WTC11 (cell line): ENCODE data around the gene RPS5. TPM values are rescaled to one million over a fixed set of nuclear protein-coding genes. Genes with fewer than 3 reads are reported as not detected.
A peak's percentile ranks its signal among the peaks of the same experiment; 100 is the strongest.
"Not testable (repeated sequence)": the region's sequence is repeated elsewhere in the genome, so short reads cannot be mapped to it uniquely, and the experiment has no call there.

Source experiments
- ATAC-seq: fragments of 200-7000 bp; cut with Tn5 transposase; 2 replicates; pipeline ENCODE4 v1.10.0; 2021; ENCODE audit warnings: mild to moderate bottlenecking, moderate library complexity
- CTCF ChIA-PET: fragments of 300-600 bp; sonication (Branson Sonifier 250); formaldehyde crosslinking; loops from one replicate; lab custom pipeline; 2021; ENCODE audit warnings: antibody characterized with exemption; lab: Charles Lee
- POLR2A ChIA-PET: fragments of 350-600 bp; sonication (Branson Sonifier 250); formaldehyde crosslinking; loops from one replicate; lab custom pipeline; 2021; ENCODE audit warnings: antibody characterized with exemption; lab: Charles Lee
- DNase-seq: peaks from one replicate; pipeline ENCODE4 v3.0.0; 2021; ENCODE audit warnings: low spot score
- H3K27ac Mint-ChIP-seq: 2 replicates; pipeline ENCODE4 v1.8.0; 2021; ENCODE audit warnings: mixed read lengths
- H3K27me3 Mint-ChIP-seq: 2 replicates; pipeline ENCODE4 v1.8.0; 2021; ENCODE audit warnings: low read depth, mild to moderate bottlenecking, moderate library complexity, mixed read lengths
- H3K36me3 Mint-ChIP-seq: 2 replicates; pipeline ENCODE4 v1.8.0; 2021; ENCODE audit warnings: mixed read lengths
- H3K4me1 Mint-ChIP-seq: 2 replicates; pipeline ENCODE4 v1.8.0; 2022; ENCODE audit warnings: mixed read lengths
- H3K4me3 Mint-ChIP-seq: 2 replicates; pipeline ENCODE4 v1.8.0; 2021; ENCODE audit warnings: mild to moderate bottlenecking, moderate library complexity, mixed read lengths
- H3K9me3 Mint-ChIP-seq: 2 replicates; pipeline ENCODE4 v1.8.0; 2021; ENCODE audit warnings: mixed read lengths
- ELF4 ChIP-seq: sonication (generic); formaldehyde crosslinking; IDR thresholded peaks from 2 replicates; pipeline ENCODE4 v1.8.1; 2022; ENCODE audit warnings: low read depth, mild to moderate bottlenecking, moderate library complexity, missing genetic modification reagents
- EMX1 ChIP-seq: fragments of 250-450 bp; sonication (Bioruptor Pico); IDR thresholded peaks from 2 replicates; pipeline ENCODE4 v1.8.0; 2021; ENCODE audit warnings: mild to moderate bottlenecking
- GRHL2 ChIP-seq: fragments of 250-450 bp; sonication (Bioruptor Pico); IDR thresholded peaks from 2 replicates; pipeline ENCODE4 v1.8.0; 2022; ENCODE audit warnings: mild to moderate bottlenecking, moderate library complexity; ENCODE audit not compliant: insufficient replicate concordance, severe bottlenecking
- GTF2I ChIP-seq: fragments of 250-450 bp; sonication (Bioruptor Pico); conservative IDR thresholded peaks from 2 replicates; pipeline ENCODE4 v1.4.0; 2021; ENCODE audit warnings: mild to moderate bottlenecking
- JAZF1 ChIP-seq: fragments of 250-450 bp; sonication (Bioruptor Pico); IDR thresholded peaks from 2 replicates; pipeline ENCODE4 v1.9.0; 2021; ENCODE audit warnings: moderate library complexity, mild to moderate bottlenecking, inconsistent platforms
- MYBL2 ChIP-seq: sonication (generic); formaldehyde crosslinking; IDR thresholded peaks from 2 replicates; pipeline ENCODE4 v1.8.1; 2023; ENCODE audit warnings: mild to moderate bottlenecking, moderate library complexity, missing genetic modification reagents
- NFATC4 ChIP-seq: fragments of 250-450 bp; sonication (Bioruptor Pico); IDR thresholded peaks from 2 replicates; pipeline ENCODE4 v1.9.0; 2021; ENCODE audit warnings: mild to moderate bottlenecking
- NFE2L1 ChIP-seq: sonication (generic); formaldehyde crosslinking; IDR thresholded peaks from 2 replicates; pipeline ENCODE4 v1.8.1; 2023; ENCODE audit warnings: missing genetic modification reagents
- NFYB ChIP-seq: sonication (generic); formaldehyde crosslinking; conservative IDR thresholded peaks from 2 replicates; pipeline ENCODE4 v1.8.0; 2022; ENCODE audit warnings: low read depth, missing genetic modification reagents
- NR2C2 ChIP-seq: sonication (generic); formaldehyde crosslinking; IDR thresholded peaks from 2 replicates; pipeline ENCODE4 v1.8.0; 2022; ENCODE audit warnings: mild to moderate bottlenecking, missing genetic modification reagents
- PRRX2 ChIP-seq: fragments of 250-450 bp; sonication (Bioruptor Pico); IDR thresholded peaks from 2 replicates; pipeline ENCODE4 v1.8.0; 2021; ENCODE audit warnings: mild to moderate bottlenecking
- SMAD3 ChIP-seq: sonication (generic); formaldehyde crosslinking; IDR thresholded peaks from 2 replicates; pipeline ENCODE4 v1.8.0; 2022; ENCODE audit warnings: missing genetic modification reagents, mild to moderate bottlenecking, borderline replicate concordance
- TCF7 ChIP-seq: sonication (generic); formaldehyde crosslinking; IDR thresholded peaks from 2 replicates; pipeline ENCODE4 v1.8.0; 2022; ENCODE audit warnings: mild to moderate bottlenecking, low read depth, missing genetic modification reagents, moderate library complexity
- TP53 ChIP-seq: sonication (generic); formaldehyde crosslinking; IDR thresholded peaks from 2 replicates; pipeline ENCODE4 v1.8.1; 2023; ENCODE audit warnings: mild to moderate bottlenecking, missing genetic modification reagents
- ZNF263 ChIP-seq: sonication (generic); formaldehyde crosslinking; IDR thresholded peaks from 2 replicates; pipeline ENCODE4 v1.8.1; 2022; ENCODE audit warnings: low read depth, mild to moderate bottlenecking, moderate library complexity, missing genetic modification reagents
- ZNF396 ChIP-seq: fragments of 250-450 bp; sonication (Bioruptor Pico); IDR thresholded peaks from 2 replicates; pipeline ENCODE4 v1.8.0; 2021; ENCODE audit warnings: mild to moderate bottlenecking, moderate library complexity, borderline replicate concordance
- total RNA-seq: library from RNA; stranded (reverse); gene quantifications from 3 replicates; pipeline ENCODE4 v1.2.3, GENCODE V29; 2021
- TF ChIP-seq, protein P1 (sequence below): sonication (generic); formaldehyde crosslinking; IDR thresholded peaks from 2 replicates; pipeline ENCODE4 v1.8.1; 2023; ENCODE audit warnings: mild to moderate bottlenecking, missing genetic modification reagents
- TF ChIP-seq, protein P2 (sequence below): sonication (generic); formaldehyde crosslinking; IDR thresholded peaks from 2 replicates; pipeline ENCODE4 v1.8.0; 2022; ENCODE audit warnings: missing genetic modification reagents
- TF ChIP-seq, protein P3 (sequence below): sonication (generic); formaldehyde crosslinking; IDR thresholded peaks from 2 replicates; pipeline ENCODE4 v1.8.0; 2023; ENCODE audit warnings: missing genetic modification reagents, mild to moderate bottlenecking, borderline replicate concordance
- TF ChIP-seq, protein P4 (sequence below): sonication (generic); formaldehyde crosslinking; IDR thresholded peaks from 2 replicates; pipeline ENCODE4 v1.8.1; 2023; ENCODE audit warnings: mild to moderate bottlenecking, missing genetic modification reagents, moderate library complexity
- TF ChIP-seq, protein P5 (sequence below): fragments of 250-450 bp; sonication (Bioruptor Pico); IDR thresholded peaks from 2 replicates; pipeline ENCODE4 v1.9.0; 2021; ENCODE audit warnings: mild to moderate bottlenecking

The RPS5 gene
- total RNA-seq, 1 experiment from 2014 or later = 1,502 TPM

DNA sequence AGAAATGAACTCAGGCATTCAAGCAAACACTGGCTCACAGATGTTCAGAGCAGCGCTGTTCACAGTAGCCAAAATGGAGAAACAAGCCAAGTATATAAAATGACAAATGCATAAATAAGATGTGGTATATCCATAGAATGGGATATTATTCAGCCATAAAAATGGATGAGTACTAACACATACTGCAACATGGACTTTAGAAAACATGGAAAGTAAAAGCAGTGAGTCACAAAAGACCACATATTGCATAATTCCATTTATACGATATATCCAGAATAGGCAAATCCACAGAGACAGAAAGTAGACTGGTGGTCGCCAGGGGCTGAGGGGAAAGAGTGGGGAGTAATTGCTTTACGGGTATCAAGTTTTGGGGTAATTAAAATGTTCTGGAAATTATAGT, 12.9 kb upstream of the RPS5 start:
- ChIA-PET POLR2A (interaction anchor here (1.7 kb wide), 1 partner anchor 12 kb away, joined by 7 read pairs; the partner anchor contains the start of gene ZNF497), CTCF (interaction anchor here (1.6 kb wide), 1 partner anchor 23 kb away, joined by 3 read pairs; no protein-coding TSS in a partner anchor)
- peaks cover 2% of the 10 kb centered on the region; the same call in 1 of the 2 replicates for H3K4me1 Mint-ChIP-seq
- no peaks in the 10 kb centered on the region for H3K27me3 Mint-ChIP-seq
- TF ChIP-seq EMX1 (CRISPR knock-in tag) (no peak), NFYB (CRISPR knock-in tag) (no peak), JAZF1 (CRISPR knock-in tag) (no peak), GTF2I (CRISPR knock-in tag) (no peak), ZNF263 (CRISPR knock-in tag) (no peak), ELF4 (CRISPR knock-in tag) (no peak), SMAD3 (no peak), TCF7 (CRISPR knock-in tag) (no peak), NFATC4 (CRISPR knock-in tag) (no peak), ZNF396 (CRISPR knock-in tag) (no peak), GRHL2 (no peak)
- TF ChIP-seq, protein P1, sequence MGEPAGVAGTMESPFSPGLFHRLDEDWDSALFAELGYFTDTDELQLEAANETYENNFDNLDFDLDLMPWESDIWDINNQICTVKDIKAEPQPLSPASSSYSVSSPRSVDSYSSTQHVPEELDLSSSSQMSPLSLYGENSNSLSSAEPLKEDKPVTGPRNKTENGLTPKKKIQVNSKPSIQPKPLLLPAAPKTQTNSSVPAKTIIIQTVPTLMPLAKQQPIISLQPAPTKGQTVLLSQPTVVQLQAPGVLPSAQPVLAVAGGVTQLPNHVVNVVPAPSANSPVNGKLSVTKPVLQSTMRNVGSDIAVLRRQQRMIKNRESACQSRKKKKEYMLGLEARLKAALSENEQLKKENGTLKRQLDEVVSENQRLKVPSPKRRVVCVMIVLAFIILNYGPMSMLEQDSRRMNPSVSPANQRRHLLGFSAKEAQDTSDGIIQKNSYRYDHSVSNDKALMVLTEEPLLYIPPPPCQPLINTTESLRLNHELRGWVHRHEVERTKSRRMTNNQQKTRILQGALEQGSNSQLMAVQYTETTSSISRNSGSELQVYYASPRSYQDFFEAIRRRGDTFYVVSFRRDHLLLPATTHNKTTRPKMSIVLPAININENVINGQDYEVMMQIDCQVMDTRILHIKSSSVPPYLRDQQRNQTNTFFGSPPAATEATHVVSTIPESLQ = no peak
- no peak overlapping the region for H3K4me3 Mint-ChIP-seq
- H3K27ac Mint-ChIP-seq = no peak overlapping the region
- H3K9me3 Mint-ChIP-seq = no peaks in the 10 kb centered on the region
- DNase-seq (no peak), ATAC-seq (no peak)
- no peaks in the 10 kb centered on the region for H3K36me3 Mint-ChIP-seq

DNA sequence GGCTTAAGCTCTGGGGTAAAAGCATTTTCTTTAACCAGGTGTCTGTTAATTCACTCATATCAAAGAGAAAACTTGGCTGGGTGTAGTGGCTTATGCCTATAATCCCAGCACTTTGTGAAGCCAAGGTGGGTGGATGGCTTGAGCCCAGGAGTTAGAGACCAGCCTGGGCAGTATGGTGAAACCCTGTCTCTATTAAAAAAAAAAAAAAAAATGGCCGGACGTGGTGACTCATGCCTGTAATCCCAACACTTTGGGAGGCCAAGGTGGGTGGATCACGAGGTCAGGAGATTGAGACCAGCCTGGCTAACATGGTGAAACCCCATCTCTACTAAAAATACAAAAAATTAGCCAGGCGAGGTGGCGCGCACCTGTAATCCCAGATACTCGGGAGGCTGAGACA, 10.3 kb upstream of the RPS5 start:
- H3K9me3 Mint-ChIP-seq, H3K27me3 Mint-ChIP-seq, H3K27ac Mint-ChIP-seq, POLR2A ChIA-PET, H3K4me1 Mint-ChIP-seq, DNase-seq, H3K36me3 Mint-ChIP-seq, CTCF ChIA-PET, ATAC-seq, H3K4me3 Mint-ChIP-seq: not testable (repeated sequence)

DNA sequence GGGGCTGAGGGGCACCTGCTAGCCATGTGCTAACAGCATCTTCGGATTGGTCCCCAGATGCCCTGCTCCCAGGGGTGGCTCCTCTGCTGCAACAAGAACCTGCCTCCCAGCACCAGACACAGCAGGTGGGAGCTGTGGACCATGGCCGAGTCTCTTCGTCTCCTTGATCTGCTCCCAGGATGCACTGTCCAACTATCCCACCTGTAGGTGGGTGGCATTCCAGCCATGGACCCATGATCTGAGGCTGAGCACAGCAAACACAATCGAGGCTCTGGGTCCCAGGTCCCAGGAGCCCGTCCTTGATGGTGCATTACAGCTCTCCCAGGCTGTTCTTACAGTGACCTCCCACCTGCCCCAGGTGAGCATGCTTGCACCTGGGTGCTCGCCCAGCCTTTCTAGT, 7.8 kb upstream of the RPS5 start:
- ChIA-PET POLR2A (no interaction called here), CTCF (no interaction called here)
- Mint-ChIP-seq H3K27ac (no peak overlapping the region), H3K9me3 (no peaks in the 10 kb centered on the region), H3K27me3 (no peaks in the 10 kb centered on the region), H3K4me1 (peaks cover 8% of the 10 kb centered on the region), H3K36me3 (no peaks in the 10 kb centered on the region), H3K4me3 (peak overlapping the region; percentile 85)
- no peak for DNase-seq
- ATAC-seq = no peak
- TF ChIP-seq, protein P2, sequence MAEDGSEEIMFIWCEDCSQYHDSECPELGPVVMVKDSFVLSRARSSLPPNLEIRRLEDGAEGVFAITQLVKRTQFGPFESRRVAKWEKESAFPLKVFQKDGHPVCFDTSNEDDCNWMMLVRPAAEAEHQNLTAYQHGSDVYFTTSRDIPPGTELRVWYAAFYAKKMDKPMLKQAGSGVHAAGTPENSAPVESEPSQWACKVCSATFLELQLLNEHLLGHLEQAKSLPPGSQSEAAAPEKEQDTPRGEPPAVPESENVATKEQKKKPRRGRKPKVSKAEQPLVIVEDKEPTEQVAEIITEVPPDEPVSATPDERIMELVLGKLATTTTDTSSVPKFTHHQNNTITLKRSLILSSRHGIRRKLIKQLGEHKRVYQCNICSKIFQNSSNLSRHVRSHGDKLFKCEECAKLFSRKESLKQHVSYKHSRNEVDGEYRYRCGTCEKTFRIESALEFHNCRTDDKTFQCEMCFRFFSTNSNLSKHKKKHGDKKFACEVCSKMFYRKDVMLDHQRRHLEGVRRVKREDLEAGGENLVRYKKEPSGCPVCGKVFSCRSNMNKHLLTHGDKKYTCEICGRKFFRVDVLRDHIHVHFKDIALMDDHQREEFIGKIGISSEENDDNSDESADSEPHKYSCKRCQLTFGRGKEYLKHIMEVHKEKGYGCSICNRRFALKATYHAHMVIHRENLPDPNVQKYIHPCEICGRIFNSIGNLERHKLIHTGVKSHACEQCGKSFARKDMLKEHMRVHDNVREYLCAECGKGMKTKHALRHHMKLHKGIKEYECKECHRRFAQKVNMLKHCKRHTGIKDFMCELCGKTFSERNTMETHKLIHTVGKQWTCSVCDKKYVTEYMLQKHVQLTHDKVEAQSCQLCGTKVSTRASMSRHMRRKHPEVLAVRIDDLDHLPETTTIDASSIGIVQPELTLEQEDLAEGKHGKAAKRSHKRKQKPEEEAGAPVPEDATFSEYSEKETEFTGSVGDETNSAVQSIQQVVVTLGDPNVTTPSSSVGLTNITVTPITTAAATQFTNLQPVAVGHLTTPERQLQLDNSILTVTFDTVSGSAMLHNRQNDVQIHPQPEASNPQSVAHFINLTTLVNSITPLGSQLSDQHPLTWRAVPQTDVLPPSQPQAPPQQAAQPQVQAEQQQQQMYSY = no peak
- TF ChIP-seq, protein P3, sequence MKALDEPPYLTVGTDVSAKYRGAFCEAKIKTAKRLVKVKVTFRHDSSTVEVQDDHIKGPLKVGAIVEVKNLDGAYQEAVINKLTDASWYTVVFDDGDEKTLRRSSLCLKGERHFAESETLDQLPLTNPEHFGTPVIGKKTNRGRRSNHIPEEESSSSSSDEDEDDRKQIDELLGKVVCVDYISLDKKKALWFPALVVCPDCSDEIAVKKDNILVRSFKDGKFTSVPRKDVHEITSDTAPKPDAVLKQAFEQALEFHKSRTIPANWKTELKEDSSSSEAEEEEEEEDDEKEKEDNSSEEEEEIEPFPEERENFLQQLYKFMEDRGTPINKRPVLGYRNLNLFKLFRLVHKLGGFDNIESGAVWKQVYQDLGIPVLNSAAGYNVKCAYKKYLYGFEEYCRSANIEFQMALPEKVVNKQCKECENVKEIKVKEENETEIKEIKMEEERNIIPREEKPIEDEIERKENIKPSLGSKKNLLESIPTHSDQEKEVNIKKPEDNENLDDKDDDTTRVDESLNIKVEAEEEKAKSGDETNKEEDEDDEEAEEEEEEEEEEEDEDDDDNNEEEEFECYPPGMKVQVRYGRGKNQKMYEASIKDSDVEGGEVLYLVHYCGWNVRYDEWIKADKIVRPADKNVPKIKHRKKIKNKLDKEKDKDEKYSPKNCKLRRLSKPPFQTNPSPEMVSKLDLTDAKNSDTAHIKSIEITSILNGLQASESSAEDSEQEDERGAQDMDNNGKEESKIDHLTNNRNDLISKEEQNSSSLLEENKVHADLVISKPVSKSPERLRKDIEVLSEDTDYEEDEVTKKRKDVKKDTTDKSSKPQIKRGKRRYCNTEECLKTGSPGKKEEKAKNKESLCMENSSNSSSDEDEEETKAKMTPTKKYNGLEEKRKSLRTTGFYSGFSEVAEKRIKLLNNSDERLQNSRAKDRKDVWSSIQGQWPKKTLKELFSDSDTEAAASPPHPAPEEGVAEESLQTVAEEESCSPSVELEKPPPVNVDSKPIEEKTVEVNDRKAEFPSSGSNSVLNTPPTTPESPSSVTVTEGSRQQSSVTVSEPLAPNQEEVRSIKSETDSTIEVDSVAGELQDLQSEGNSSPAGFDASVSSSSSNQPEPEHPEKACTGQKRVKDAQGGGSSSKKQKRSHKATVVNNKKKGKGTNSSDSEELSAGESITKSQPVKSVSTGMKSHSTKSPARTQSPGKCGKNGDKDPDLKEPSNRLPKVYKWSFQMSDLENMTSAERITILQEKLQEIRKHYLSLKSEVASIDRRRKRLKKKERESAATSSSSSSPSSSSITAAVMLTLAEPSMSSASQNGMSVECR (CRISPR knock-in tag) = no peak
- TF ChIP-seq, protein P4, sequence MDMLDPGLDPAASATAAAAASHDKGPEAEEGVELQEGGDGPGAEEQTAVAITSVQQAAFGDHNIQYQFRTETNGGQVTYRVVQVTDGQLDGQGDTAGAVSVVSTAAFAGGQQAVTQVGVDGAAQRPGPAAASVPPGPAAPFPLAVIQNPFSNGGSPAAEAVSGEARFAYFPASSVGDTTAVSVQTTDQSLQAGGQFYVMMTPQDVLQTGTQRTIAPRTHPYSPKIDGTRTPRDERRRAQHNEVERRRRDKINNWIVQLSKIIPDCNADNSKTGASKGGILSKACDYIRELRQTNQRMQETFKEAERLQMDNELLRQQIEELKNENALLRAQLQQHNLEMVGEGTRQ = no peak
- TF ChIP-seq MYBL2 (CRISPR knock-in tag) (no peak), NR2C2 (CRISPR knock-in tag) (no peak), TP53 (no peak), NFE2L1 (CRISPR knock-in tag) (no peak), PRRX2 (CRISPR knock-in tag) (no peak)
- TF ChIP-seq, protein P5, sequence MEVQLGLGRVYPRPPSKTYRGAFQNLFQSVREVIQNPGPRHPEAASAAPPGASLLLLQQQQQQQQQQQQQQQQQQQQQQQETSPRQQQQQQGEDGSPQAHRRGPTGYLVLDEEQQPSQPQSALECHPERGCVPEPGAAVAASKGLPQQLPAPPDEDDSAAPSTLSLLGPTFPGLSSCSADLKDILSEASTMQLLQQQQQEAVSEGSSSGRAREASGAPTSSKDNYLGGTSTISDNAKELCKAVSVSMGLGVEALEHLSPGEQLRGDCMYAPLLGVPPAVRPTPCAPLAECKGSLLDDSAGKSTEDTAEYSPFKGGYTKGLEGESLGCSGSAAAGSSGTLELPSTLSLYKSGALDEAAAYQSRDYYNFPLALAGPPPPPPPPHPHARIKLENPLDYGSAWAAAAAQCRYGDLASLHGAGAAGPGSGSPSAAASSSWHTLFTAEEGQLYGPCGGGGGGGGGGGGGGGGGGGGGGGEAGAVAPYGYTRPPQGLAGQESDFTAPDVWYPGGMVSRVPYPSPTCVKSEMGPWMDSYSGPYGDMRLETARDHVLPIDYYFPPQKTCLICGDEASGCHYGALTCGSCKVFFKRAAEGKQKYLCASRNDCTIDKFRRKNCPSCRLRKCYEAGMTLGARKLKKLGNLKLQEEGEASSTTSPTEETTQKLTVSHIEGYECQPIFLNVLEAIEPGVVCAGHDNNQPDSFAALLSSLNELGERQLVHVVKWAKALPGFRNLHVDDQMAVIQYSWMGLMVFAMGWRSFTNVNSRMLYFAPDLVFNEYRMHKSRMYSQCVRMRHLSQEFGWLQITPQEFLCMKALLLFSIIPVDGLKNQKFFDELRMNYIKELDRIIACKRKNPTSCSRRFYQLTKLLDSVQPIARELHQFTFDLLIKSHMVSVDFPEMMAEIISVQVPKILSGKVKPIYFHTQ (CRISPR knock-in tag) = no peak
